Cardiac fibroblast (primary cell): ENCODE measurements around the gene GET3.

Source experiments
- DNase-seq, 2 donors: peaks; one replicate each; pipeline versions ENCODE4 v3.0.0 to v3.0.0-alpha.2; 2010; ENCODE audit warnings: low read depth in 2 of 2
- H3K4me3 ChIP-seq, 2 donors: replicated peaks in 1 of 2; 1 replicate in 1 of 2; 2 replicates in 1 of 2; pipeline ENCODE4 v1.5.1; 2011; ENCODE audit warnings: low read depth in 2 of 2, low read length in 2 of 2, mild to moderate bottlenecking in 2 of 2, moderate library complexity in 1 of 2
- CTCF ChIP-seq: IDR thresholded peaks from one replicate; pipeline ENCODE4 v1.5.1; 2011; ENCODE audit warnings: low read depth, mild to moderate bottlenecking, low read length, inconsistent platforms

Gene GET3

GRCh38 chr19:12773571-12773970 is 36.3 kb downstream of the GET3 start:
- no peak overlapping the region for H3K4me3 ChIP-seq
- DNase-seq: peak; percentile 47
- TF ChIP-seq CTCF: peak; percentile 41

- H3K4me3 ChIP-seq: peak within 1 kb of the TSS; percentile 78 to 81
- TF ChIP-seq CTCF: no peak
- DNase-seq: no peak
Measured at GRCh38 chr19:12774588-12775555, 37.6 kb downstream of the GET3 start, which contains the start of gene HOOK2. HOOK2 (minus strand) TSS chr19:12775552; CDS start chr19:12775449, 103 bp downstream.

GRCh38 chr19:12777217-12778016 is 40.1 kb downstream of the GET3 start:
- peak; percentile 97 for TF ChIP-seq CTCF
- peak overlapping the region; percentile 59 to 77 for H3K4me3 ChIP-seq
- peak; percentile 80 to 82 for DNase-seq

GRCh38 chr19:12778017-12778904 is 41.0 kb downstream of the GET3 start:
- TF ChIP-seq CTCF: no peak
- peak overlapping the region; percentile 59 to 77 for H3K4me3 ChIP-seq
- peak; percentile 83 to 92 for DNase-seq

GRCh38 chr19:12778905-12779161 is 41.5 kb downstream of the GET3 start:
- DNase-seq: no peak
- H3K4me3 ChIP-seq: peak overlapping the region; percentile 59 to 77
- TF ChIP-seq CTCF: peak; percentile 1

GRCh38 chr19:12779162-12779993 is 42.1 kb downstream of the GET3 start:
- peak overlapping the region; percentile 59 to 77 for H3K4me3 ChIP-seq
- peak; percentile 90 to 96 for DNase-seq
- TF ChIP-seq CTCF: peak; percentile 0
